RPMI8226 (cell line): ENCODE results near the gene SPATA24.
"Not testable (repeated sequence)": the region's sequence is repeated elsewhere in the genome, so short reads cannot be mapped to it uniquely, and the experiment has no call there.

Source experiments
- DNase-seq: peaks from one replicate; pipeline ENCODE4 v3.0.0-alpha.2; 2015

SPATA24 gene

GRCh38 chr5:139394123-139394653 lies 9.7 kb downstream of the SPATA24 start:
- peak; percentile 86 for DNase-seq

DNA sequence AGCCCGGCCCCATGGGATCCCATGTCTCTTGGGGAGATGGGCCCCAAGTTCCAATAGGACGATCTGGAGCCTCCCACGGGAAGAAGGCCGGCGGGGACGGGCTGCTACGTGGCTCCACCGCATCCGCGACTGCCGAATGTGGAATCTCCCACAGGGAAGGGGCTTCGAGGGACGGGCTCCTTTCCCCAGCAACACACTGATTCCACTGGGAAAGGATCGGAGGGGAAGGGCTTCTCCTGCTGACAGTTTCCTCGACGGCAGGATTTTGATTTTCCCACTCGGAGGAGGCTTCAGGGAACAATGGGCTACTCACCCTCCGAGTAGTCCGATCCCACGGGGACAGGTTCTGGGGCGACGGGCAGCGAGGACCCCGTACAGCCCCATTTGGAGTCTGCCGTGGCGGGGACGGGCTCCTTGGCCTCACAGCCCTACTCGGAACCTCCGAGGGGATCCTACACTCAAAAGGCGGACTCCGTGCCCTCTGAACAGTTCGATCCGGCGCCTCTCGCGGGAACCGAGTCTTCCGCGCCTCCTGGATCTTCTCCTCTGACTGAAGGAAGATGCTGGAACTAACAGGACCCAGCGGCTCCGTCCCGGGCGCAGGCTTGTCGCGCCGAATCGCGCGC lies 10.3 kb downstream of the SPATA24 start:
- no peak for DNase-seq

DNA sequence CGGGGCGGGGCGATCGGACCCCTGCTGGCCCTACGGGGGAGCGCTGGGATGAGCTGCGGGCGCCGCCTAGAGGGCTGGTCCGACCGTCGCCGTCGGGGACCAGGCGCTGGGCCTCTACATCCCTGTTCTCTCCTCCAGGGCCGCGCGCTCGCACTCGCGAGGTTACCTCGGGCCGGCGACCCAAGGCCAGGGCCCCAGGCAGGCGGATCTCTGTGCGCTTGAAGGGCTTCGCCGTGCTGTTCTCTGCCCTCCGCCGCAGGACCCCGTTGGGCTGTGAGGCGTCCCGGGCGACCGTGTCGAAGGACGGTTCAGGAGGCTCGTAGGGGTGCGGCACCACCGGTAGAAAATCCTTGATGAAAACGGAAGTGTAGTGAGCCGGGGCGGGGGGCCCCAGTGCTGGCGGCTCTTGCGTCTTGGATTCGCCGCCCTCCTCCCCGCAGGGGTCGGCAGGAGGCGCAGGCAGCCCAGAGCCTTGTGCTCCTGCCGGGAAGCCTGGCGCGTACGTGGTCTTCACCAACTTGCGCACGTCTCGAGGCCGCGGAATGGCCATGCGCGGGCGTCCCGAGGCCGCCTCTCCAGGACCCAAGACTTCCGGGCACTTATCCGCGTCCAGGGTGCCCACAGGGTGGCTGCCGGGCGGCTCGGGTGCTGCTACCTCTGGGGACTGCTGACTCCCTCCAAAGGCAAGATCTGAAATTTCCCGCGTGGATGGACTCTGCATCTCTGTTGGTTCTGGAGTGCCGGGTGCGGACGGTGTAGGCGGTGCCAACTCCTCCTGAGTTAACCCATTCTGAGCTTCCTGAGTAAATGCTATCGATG lies 11.0 kb downstream of the SPATA24 start:
- peak; percentile 91 for DNase-seq

DNA sequence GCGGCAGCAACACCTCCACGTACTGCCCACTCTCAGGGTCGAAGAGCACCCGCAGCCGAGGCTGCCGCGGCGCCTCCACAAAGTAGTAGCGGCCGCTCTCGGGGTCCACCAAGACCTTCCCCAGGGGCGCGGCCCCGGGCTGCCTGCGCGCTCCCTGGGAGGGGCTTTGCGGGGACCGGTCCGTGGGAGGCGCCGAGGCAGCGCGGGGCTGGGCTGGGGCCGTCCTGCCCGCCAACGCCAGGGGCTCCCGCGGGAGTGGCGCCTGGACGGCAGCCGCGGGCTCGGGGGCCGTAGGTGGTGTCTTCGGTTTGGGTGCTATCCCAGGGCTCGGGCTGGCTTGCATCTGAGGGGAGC lies 11.6 kb downstream of the SPATA24 start:
- DNase-seq = no peak

DNA sequence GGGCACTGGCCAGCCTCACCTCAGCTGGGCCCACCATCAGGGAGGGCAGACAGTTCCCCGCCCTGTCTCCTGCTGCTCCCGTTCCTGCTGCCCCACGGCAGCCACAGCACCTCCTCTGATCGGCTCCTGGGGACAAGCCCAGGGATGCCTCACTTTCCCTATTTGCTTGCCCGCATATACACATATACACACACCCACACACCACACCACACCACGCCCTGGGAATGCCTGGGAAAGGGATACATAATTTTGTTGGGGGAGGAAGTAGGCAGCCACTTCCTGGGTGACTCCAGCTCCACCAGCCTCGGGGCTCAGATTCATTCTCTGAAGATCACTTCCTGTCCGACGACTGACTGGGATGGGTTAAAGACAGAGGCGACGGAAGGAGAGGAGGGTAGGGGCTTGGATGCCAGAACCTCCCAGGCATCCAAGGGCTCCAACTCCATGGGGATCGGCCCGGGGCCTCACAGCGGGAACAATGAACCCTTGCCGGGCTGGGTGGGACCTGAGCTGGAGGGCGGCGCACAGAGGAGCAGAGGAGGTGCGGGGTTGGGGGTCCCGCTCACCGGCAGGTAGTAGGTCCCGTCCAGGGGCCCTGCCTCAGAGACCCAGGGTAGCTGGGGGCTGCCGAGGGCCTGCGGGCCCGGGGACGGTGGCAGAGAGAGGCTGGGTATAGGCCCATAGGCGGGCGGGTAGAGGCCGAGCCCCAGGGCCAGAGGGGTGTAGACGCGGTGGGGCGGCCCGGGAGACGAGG lies 12.1 kb downstream of the SPATA24 start:
- DNase-seq = peak; percentile 66

DNA sequence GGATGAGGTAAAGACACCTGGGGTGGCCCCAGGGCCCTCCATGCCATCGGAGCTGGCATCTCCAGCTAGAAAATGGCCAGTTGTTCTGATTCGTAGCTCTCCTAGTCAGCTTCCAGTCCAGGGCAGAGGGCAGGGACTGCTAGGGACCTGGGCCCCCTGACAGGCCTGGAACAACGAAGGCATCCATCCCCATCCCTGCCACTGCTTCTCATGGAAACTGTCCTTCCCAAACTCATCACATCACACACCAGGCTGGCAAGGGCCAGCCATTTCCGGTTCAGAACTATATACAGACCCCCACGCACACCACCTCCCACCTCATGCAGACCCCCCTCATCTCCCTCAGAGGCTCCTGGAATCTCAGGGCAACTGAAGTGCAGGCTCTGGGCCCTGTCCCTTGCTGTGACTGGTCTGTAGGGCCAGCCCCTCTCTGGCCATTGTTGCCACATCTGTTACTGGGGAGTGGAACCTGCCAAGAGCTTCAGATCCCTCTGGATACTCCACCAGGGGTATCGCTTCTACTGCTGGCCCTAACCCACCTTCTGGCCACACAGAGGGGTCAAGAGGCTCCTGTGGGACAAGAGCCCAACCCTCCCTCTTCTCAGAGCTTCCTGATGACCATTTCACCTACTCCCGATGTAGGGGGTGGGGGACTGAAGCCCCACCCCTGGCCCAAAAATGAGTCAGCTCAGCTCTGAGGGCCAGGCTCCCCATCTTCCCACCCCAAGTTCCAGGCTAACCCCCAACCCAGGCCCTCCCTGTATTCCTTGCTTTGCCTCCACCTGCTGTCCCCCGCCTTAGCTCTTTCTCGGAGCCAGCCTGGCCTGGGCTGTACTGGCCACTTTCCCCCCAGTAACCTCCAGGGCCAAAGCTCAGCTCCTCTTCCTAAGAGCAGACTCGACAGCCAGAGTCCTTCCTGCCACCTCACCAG lies 13.0 kb downstream of the SPATA24 start:
- DNase-seq = peak; percentile 25

- peak; percentile 98 for DNase-seq
Observed at GRCh38 chr5:139389701-139390638, 13.9 kb downstream of the SPATA24 start, which contains the start of gene MZB1. MZB1 (minus strand) TSS chr5:139389913; CDS start chr5:139389856, 57 bp downstream.

DNA sequence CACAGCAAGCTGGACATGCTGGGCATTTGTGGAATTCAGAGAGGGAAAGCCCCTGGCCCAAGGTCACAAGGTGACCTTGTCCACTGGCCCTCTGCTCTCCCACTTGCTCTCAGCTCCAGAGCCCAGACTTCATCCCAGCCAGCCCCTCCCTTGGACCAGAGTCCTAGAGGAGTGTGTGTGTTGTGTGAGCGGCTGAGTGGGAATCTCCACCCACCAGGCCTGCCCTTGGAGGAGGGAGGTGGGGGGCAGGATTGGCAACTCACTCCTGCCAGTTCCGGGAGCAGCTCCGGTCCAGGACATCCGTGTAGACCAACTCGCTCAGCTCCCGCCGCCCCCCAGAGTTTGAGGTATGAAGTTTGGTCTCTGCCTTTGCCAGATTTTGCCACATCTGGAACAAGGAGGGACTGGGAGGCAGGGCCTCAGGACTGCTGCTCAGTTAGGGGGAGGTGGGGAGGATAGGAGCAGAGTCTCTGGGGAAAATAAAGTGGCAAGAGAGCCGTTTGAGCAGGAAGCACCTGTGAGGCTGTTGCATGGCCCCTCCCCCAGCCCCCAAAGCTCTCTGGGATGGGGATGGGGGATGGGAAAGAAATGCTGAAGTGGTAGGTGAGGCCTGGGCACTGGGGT lies 15.6 kb downstream of the SPATA24 start:
- peak; percentile 86 for DNase-seq

GRCh38 chr5:139387611-139388197 lies 16.2 kb downstream of the SPATA24 start:
- DNase-seq = peak; percentile 37

DNA sequence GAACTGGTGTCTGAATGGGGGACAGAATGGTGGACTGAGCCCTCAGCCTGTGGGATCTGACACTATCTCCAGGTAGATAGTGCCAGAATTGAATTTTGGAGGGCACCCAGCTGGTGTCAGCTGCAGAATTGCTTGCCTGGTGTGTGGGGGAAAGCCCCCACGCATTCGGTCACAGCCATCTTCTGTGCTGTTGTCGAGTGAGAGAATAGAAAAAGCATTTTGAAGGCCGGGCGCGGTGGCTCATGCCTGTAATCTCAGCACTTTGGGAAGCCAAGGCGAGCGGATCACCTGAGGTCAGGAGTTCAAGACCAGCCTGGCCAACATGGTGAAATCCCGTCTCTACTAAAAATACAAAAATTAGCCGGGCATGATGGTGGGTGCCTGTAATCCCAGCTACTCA lies 16.9 kb downstream of the SPATA24 start:
- not testable (repeated sequence) for DNase-seq

DNA sequence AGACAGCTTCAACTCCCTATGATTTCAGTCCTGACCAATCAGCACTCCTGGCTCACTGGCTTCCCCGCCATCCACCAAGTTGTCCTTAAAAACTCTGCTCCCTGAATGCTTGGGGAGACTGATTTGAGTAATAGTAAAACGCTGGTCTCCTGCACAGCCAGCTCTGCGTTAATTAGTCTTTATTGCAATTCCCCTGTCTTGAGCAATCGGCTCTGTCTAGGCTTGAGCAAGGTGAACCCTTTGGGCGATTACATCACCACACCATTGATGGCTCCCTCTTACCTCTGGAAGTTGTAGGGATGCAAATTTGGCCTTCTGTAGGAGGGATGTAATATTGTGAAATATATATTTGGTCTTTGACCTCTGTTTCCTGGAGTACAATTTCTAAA lies 17.8 kb downstream of the SPATA24 start:
- DNase-seq = peak; percentile 28

GRCh38 chr5:139385061-139386049 lies 18.5 kb downstream of the SPATA24 start:
- DNase-seq = peak; percentile 76

GRCh38 chr5:139384591-139385051 lies 19.3 kb downstream of the SPATA24 start:
- DNase-seq = peak; percentile 43

GRCh38 chr5:139383993-139384590 lies 19.8 kb downstream of the SPATA24 start:
- DNase-seq = peak; percentile 37

DNA sequence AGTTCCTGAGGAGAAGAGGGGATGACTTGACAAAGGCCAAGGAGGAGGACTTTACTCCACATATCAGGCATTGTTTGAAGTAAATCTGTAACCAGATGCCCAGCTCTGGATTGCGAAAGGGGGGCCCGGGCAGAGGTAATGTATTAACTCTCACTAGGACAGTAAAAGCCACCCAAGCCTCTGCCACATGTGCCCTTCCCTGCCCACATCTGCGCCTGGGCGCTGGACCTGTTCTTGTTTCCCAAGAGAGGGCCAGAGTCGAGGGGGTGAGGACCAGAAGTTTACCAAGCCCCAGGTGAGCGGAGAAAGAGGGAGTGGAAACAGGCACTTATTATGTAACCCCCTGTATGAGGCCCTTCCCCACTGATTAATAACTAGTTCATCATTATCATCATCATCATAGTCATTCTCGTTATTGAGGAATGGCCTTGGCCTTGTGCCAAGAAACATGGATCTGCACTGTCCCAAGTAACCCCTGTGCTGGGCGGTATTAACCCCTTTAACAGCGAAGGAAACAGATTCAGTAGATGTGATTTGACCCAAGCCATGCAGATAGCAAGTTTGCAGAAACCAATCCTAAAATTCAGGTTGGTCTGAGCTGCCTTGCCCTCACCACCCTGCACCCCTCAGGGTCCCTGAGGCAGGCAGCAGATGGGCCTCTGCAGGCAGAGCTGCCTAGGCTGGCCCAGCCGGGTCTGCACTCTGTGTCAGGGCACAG lies 20.5 kb downstream of the SPATA24 start, which contains the start of gene SLC23A1:
Gene SLC23A1 (minus strand): TSS at position 23 of the 718 bp plus-strand sequence. CDS start 44 bp downstream, outside the sequence.
- peak; percentile 50 for DNase-seq

DNA sequence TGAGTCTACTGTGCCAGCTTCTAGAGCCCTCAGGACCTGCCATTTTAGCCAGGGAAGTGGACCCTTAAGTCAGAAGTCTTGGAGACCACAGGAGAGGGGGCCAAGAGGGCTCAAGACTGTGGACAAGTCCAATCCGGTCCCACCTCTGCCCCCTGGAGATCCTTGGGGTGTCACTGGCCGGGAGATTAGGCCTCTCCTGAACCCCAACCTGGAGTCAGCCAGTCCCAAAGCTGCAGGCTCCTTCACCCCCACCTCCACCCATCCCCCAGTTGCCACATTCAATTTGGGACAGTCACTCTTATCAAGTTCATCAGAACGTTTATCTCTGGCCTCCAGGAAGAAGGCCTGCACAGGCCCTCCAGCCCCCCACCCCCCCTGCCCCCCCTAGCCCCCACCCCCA lies 21.1 kb downstream of the SPATA24 start:
- DNase-seq = peak; percentile 24
